Right lobe of liver (tissue), 4 donors: ENCODE data around the gene TEDC1.

Experiments
- CTCF ChIP-seq, 4 donors: fragments of 200-600 bp in 3 of 4; fragments of 450-650 bp in 1 of 4; IDR thresholded peaks; one replicate each; pipeline versions ENCODE4 v1.5.1 to v1.8.0; 2016 to 2022; ENCODE audit warnings: antibody characterized with exemption in 4 of 4, mild to moderate bottlenecking in 2 of 4
- POLR2A ChIP-seq: fragments of 450-650 bp; IDR thresholded peaks from one replicate; pipeline ENCODE4 v1.6.1; 2017; ENCODE audit warnings: antibody characterized with exemption, mild to moderate bottlenecking
- donor health status: DM: no; HTN: no; CAD: no.
- donor health status: DM: no; HTN: no; CAD: no.
- donor health status: DM: no; HTN: yes; CAD: no.

GRCh38 chr14:105494606-105494929, 3.5 kb downstream of the TEDC1 start:
- TF ChIP-seq CTCF (IDR thresholded peaks at IDR 0.05) (no peak), POLR2A (no peak)
